ENCODE measurements around the gene SLC35G2. TPM values are rescaled to one million over a fixed set of nuclear protein-coding genes. Genes with fewer than 3 reads are reported as not detected.

Gene SLC35G2
- total RNA-seq, 2 experiments from 2014 or later = 3.0 TPM

DNA sequence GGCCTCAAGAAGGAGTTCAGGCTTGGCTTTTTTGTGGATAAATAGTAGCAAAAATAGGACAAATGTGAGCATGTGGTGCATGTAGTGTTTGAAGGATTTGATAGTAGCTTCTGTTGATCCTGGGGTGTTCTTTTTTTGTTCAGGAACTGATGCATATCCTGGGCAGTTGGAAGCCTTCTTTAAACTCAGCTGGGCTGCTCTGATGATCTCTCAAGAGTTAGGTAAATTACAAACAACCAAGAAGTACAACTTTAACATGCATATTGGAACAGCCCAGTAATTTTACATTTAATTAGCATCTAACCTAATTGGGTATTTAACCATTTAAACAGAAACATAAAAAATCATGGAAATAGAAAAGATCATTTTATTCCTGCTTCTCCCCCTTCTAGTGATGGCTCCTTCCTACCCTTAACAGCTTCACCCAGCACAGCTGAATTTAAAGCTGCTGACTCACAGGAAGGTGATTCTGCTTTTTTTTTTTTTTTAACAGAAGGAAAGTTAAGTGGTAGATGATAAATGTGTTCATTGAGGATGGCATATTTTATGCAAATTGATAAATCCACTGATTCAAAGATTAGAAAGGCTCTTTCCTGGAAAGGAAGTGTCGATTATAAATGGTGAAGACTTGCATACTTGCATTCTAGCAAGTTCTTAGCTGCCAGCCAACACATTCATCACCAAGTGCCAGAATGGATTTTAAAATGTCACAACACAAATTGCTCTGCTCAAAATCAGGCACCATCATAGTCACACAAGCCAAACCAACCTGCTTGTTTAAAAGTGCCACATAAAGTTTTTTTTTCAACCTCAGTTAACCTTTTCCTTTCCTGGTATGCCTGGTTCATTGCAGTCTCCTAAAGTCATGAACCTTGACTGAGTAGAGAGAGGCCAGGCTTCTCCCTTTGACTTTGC, 20.0 kb downstream of the SLC35G2 start:
- peak overlapping the region; percentile 22 for H3K27ac Mint-ChIP-seq
- H3K9me3 Mint-ChIP-seq = no peaks in the 10 kb centered on the region
- ChIA-PET POLR2A (interaction anchor here (0.6 to 0.9 kb wide), 3 partner anchors 23 to 280 kb away, joined by 3 read pairs; no protein-coding TSS in a partner anchor), CTCF (interaction anchor here (2.2 kb wide), 1 partner anchor 175 kb away, joined by 6 read pairs; no protein-coding TSS in a partner anchor)
- no peak overlapping the region for H3K4me3 Mint-ChIP-seq
- intact Hi-C loops (cut with micrococcal nuclease) = no loop called here
- H3K27me3 Mint-ChIP-seq = no peaks in the 10 kb centered on the region
- peak; percentile 75 for ATAC-seq
- H3K4me1 Mint-ChIP-seq (ENCODE audit: low read depth) = peaks cover 17% of the 10 kb centered on the region
- TF ChIP-seq, protein P1, sequence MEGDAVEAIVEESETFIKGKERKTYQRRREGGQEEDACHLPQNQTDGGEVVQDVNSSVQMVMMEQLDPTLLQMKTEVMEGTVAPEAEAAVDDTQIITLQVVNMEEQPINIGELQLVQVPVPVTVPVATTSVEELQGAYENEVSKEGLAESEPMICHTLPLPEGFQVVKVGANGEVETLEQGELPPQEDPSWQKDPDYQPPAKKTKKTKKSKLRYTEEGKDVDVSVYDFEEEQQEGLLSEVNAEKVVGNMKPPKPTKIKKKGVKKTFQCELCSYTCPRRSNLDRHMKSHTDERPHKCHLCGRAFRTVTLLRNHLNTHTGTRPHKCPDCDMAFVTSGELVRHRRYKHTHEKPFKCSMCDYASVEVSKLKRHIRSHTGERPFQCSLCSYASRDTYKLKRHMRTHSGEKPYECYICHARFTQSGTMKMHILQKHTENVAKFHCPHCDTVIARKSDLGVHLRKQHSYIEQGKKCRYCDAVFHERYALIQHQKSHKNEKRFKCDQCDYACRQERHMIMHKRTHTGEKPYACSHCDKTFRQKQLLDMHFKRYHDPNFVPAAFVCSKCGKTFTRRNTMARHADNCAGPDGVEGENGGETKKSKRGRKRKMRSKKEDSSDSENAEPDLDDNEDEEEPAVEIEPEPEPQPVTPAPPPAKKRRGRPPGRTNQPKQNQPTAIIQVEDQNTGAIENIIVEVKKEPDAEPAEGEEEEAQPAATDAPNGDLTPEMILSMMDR (IDR thresholded peaks at IDR 0.05) = no peak
- peaks cover 13% of the 10 kb centered on the region for H3K36me3 Mint-ChIP-seq (ENCODE audit: low read depth)
- DNase-seq = no peak

DNA sequence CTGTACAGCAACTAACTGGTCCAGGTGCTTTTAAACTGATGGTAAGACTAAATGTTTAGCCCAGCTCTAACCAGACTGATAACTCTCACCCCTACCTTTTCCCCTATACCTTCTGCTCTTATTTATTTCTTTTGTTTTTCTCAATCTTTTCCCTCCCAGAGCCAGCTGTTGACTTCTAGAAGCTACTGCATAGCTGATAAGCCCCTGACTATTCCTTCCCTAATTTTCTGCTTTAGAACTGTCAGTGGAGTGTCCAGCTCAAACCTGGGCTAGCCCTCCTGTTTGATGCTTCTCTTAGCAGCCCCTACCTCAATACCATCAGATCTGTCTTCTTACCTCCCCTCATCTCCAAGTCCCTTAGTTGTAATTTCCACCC, 20.6 kb downstream of the SLC35G2 start:
- DNase-seq (no peak), ATAC-seq (no peak)
- CTCF ChIA-PET = interaction anchor here (2.2 kb wide), 1 partner anchor 174 kb away, joined by 6 read pairs; no protein-coding TSS in a partner anchor
- POLR2A ChIA-PET = no interaction called here
- H3K4me1 Mint-ChIP-seq (ENCODE audit: low read depth) = peaks cover 17% of the 10 kb centered on the region
- TF ChIP-seq, protein P1 (IDR thresholded peaks at IDR 0.05) = no peak
- H3K27ac Mint-ChIP-seq = peak overlapping the region; percentile 22
- peaks cover 14% of the 10 kb centered on the region for H3K36me3 Mint-ChIP-seq (ENCODE audit: low read depth)
- intact Hi-C loops (cut with micrococcal nuclease) = no loop called here
- no peaks in the 10 kb centered on the region for H3K27me3 Mint-ChIP-seq
- H3K4me3 Mint-ChIP-seq = no peak overlapping the region
- H3K9me3 Mint-ChIP-seq = no peaks in the 10 kb centered on the region

DNA sequence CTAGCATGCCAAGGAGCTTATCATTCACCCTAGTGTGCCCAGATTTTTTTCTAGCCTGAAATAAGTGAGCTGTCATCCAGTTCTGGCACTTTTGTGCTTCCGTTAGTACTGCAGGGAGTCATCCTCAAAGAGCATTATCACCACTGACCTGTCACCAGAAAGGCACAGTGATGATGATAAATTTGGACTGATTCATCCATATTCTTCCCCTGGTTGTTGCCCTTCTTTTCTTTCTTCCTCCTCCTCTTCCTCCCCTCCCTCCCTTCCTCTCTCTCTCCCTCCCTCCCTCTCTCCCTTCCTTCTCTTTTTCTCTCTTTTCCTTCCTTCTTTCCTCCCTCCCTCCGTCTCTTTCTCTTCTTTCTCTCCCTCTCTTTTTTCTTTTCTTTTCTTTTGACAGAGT, 21.3 kb downstream of the SLC35G2 start:
- Mint-ChIP-seq H3K27me3 (no peaks in the 10 kb centered on the region), H3K4me3 (no peak overlapping the region), H3K27ac (no peak overlapping the region), H3K4me1 (ENCODE audit: low read depth) (peaks cover 17% of the 10 kb centered on the region), H3K9me3 (no peaks in the 10 kb centered on the region), H3K36me3 (ENCODE audit: low read depth) (peaks cover 20% of the 10 kb centered on the region)
- TF ChIP-seq, protein P1 (IDR thresholded peaks at IDR 0.05) = no peak
- intact Hi-C loops (cut with micrococcal nuclease) = no loop called here
- CTCF ChIA-PET = interaction anchor here (2.2 kb wide), 1 partner anchor 174 kb away, joined by 6 read pairs; no protein-coding TSS in a partner anchor
- POLR2A ChIA-PET = no interaction called here
- no peak for DNase-seq
- no peak for ATAC-seq

DNA sequence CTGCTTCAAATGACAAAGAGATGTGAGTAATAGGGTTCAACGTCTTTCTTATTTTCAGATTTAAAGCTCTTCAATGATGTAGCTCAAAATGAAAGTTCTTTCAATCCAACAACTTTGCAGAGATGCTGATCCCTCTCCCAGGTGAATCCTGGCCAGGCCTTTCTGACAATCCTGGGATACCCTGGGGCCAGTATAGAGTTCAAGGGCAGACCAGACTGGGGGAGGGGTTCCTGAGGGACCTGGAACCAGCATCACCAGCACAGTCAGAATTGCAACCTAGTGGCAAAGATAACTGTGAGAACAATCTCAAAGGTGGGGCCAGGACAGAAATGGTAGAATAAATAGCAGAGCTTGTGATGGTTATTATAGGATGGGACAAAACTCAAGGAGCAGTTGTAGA, 23.4 kb downstream of the SLC35G2 start:
- DNase-seq (no peak), ATAC-seq (no peak)
- ChIA-PET CTCF (interaction anchor here (1.2 to 1.4 kb wide), 2 partner anchors 90 to 190 kb away, joined by 3 to 4 read pairs; partner anchors contain the start of gene STAG1), POLR2A (interaction anchor here (1.0 to 1.1 kb wide), 2 partner anchors 19 to 89 kb away, joined by 4 read pairs; partner anchors contain the start of genes NCK1 and STAG1)
- Mint-ChIP-seq H3K4me3 (no peak overlapping the region), H3K4me1 (ENCODE audit: low read depth) (peaks cover 17% of the 10 kb centered on the region), H3K27ac (no peak overlapping the region), H3K27me3 (no peaks in the 10 kb centered on the region), H3K36me3 (ENCODE audit: low read depth) (peaks cover 29% of the 10 kb centered on the region), H3K9me3 (no peaks in the 10 kb centered on the region)
- intact Hi-C loops (cut with micrococcal nuclease) = no loop called here
- TF ChIP-seq, protein P1 (IDR thresholded peaks at IDR 0.05) = no peak

DNA sequence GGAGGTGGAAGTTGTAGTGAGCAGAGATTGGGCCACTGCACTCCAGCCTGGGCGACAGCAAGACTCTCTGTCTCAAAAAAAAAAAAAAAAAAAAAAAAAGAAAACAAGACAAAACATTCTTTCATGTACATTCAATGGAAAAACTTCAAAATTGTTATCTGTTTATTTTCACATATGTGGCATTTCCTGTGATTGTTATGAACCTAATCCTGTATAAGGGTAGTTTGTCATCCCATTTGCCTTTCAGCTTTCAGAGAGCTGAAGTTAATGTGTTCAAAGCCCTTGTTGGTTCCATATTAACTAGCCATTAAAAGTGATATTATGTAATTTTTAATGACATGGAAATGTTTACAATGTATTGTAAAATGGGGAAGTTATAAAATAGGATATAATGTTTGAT, 25.8 kb downstream of the SLC35G2 start:
- H3K4me3 Mint-ChIP-seq = no peak overlapping the region
- peaks cover 29% of the 10 kb centered on the region for H3K36me3 Mint-ChIP-seq (ENCODE audit: low read depth)
- H3K4me1 Mint-ChIP-seq (ENCODE audit: low read depth) = peaks cover 1% of the 10 kb centered on the region
- no peak for ATAC-seq
- no peak for DNase-seq
- intact Hi-C loops (cut with micrococcal nuclease) = no loop called here
- no peaks in the 10 kb centered on the region for H3K27me3 Mint-ChIP-seq
- POLR2A ChIA-PET = interaction anchor here (0.7 kb wide), 1 partner anchor 768 kb away, joined by 3 read pairs; no protein-coding TSS in a partner anchor
- CTCF ChIA-PET = interaction anchor here (0.9 kb wide), 1 partner anchor 169 kb away, joined by 3 read pairs; no protein-coding TSS in a partner anchor
- no peaks in the 10 kb centered on the region for H3K9me3 Mint-ChIP-seq
- no peak overlapping the region for H3K27ac Mint-ChIP-seq
- TF ChIP-seq, protein P1 (IDR thresholded peaks at IDR 0.05) = no peak

All from activated CD8-positive, alpha-beta T cell treated with anti-CD3 and anti-CD28 coated beads for 36 hours (primary cell).